Bronchial epithelial cell (primary cell): ENCODE results near the gene BCL2L14. TPM values are rescaled to one million over a fixed set of nuclear protein-coding genes. Genes with fewer than 3 reads are reported as not detected.
"Not testable (repeated sequence)": the region's sequence is repeated elsewhere in the genome, so short reads cannot be mapped to it uniquely, and the experiment has no call there.

Experiments
- DNase-seq: peaks from one replicate; pipeline ENCODE4 v3.0.0-alpha.2; 2010; ENCODE audit warnings: low read depth
- FAIRE-seq: peaks from 2 replicates; lab custom pipeline; 2011; peaks lifted over from hg19 to GRCh38; lab: Jason Lieb, UNC
- H3K27me3 ChIP-seq: 2 replicates; pipeline ENCODE4 v1.5.1; 2011; ENCODE audit warnings: low read length; ENCODE audit not compliant: control insufficient read depth, insufficient read depth
- H3K36me3 ChIP-seq: 2 replicates; pipeline ENCODE4 v1.5.1; 2011; ENCODE audit warnings: low read length; ENCODE audit not compliant: control insufficient read depth, insufficient read depth
- H3K4me3 ChIP-seq: 2 replicates; pipeline ENCODE4 v1.5.1; 2011; ENCODE audit warnings: mild to moderate bottlenecking, low read depth, low read length, control low read depth
- total RNA-seq: library from RNA; depleted of rRNA; stranded (reverse); fragments of >200 nt; gene quantifications from 2 replicates; pipeline ENCODE4 v1.2.1, GENCODE V29; 2014
- TF ChIP-seq, protein P1 (sequence below): IDR thresholded peaks from 2 replicates; pipeline ENCODE4 v1.5.1; 2011; ENCODE audit warnings: mild to moderate bottlenecking, moderate library complexity, low read length, control low read depth, inconsistent platforms; ENCODE audit not compliant: insufficient read depth, severe bottlenecking

BCL2L14 gene
- total RNA-seq, 1 donor from 2014 or later, result not detected

GRCh38 chr12:12098691-12099015, 27.9 kb downstream of the BCL2L14 start:
- H3K27me3 ChIP-seq, result no peaks in the 10 kb centered on the region
- DNase-seq (no peak), FAIRE-seq (no peak)
- H3K4me3 ChIP-seq, result no peak overlapping the region
- H3K36me3 ChIP-seq, result no peaks in the 10 kb centered on the region
- TF ChIP-seq, protein P1, sequence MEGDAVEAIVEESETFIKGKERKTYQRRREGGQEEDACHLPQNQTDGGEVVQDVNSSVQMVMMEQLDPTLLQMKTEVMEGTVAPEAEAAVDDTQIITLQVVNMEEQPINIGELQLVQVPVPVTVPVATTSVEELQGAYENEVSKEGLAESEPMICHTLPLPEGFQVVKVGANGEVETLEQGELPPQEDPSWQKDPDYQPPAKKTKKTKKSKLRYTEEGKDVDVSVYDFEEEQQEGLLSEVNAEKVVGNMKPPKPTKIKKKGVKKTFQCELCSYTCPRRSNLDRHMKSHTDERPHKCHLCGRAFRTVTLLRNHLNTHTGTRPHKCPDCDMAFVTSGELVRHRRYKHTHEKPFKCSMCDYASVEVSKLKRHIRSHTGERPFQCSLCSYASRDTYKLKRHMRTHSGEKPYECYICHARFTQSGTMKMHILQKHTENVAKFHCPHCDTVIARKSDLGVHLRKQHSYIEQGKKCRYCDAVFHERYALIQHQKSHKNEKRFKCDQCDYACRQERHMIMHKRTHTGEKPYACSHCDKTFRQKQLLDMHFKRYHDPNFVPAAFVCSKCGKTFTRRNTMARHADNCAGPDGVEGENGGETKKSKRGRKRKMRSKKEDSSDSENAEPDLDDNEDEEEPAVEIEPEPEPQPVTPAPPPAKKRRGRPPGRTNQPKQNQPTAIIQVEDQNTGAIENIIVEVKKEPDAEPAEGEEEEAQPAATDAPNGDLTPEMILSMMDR, result no peak

- FAIRE-seq (no peak), DNase-seq (no peak)
- no peaks in the 10 kb centered on the region for H3K27me3 ChIP-seq
- no peaks in the 10 kb centered on the region for H3K36me3 ChIP-seq
- TF ChIP-seq, protein P1, result no peak
- H3K4me3 ChIP-seq, result no peak overlapping the region
Measured at GRCh38 chr12:12099102-12099501, 28.4 kb downstream of the BCL2L14 start.

- TF ChIP-seq, protein P1, result no peak
- no peak for DNase-seq
- Histone ChIP-seq H3K27me3 (no peaks in the 10 kb centered on the region), H3K4me3 (no peak overlapping the region), H3K36me3 (no peaks in the 10 kb centered on the region)
- no peak for FAIRE-seq
Measured at GRCh38 chr12:12107678-12108077, 36.9 kb downstream of the BCL2L14 start.

GRCh38 chr12:12108441-12109058, 37.8 kb downstream of the BCL2L14 start:
- Histone ChIP-seq H3K36me3 (no peaks in the 10 kb centered on the region), H3K27me3 (no peaks in the 10 kb centered on the region), H3K4me3 (no peak overlapping the region)
- TF ChIP-seq, protein P1, result no peak
- FAIRE-seq, result no peak
- DNase-seq, result no peak

GRCh38 chr12:12110923-12111555, 40.3 kb downstream of the BCL2L14 start:
- H3K27me3 ChIP-seq, DNase-seq, H3K4me3 ChIP-seq, H3K36me3 ChIP-seq, FAIRE-seq: not testable (repeated sequence)

DNA sequence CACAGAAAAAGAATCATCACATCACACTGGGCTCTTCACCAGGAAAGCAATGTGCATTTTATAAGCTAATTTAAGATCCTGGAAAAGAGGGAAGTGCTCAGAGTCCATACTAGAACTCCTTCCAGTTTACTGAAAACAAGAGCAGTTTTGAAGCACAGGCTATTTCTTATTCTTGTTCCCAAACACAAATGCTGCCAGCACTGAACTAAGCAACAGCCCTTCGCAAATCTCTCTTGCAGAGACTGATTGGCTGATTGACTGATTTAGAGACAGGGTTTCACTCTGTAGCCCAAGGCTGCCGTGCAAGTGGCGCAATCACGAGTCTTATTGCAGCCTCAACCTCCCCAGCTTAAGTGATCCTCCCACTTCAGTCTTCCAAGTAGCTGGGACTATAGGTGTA, 44.8 kb downstream of the BCL2L14 start:
- H3K4me3 ChIP-seq, result no peak overlapping the region
- FAIRE-seq (no peak), DNase-seq (no peak)
- H3K27me3 ChIP-seq, result no peaks in the 10 kb centered on the region
- no peaks in the 10 kb centered on the region for H3K36me3 ChIP-seq
- TF ChIP-seq, protein P1, result no peak
